Measurements from ENCODE around the gene ITGB3.

- TF ChIP-seq, protein P1, sequence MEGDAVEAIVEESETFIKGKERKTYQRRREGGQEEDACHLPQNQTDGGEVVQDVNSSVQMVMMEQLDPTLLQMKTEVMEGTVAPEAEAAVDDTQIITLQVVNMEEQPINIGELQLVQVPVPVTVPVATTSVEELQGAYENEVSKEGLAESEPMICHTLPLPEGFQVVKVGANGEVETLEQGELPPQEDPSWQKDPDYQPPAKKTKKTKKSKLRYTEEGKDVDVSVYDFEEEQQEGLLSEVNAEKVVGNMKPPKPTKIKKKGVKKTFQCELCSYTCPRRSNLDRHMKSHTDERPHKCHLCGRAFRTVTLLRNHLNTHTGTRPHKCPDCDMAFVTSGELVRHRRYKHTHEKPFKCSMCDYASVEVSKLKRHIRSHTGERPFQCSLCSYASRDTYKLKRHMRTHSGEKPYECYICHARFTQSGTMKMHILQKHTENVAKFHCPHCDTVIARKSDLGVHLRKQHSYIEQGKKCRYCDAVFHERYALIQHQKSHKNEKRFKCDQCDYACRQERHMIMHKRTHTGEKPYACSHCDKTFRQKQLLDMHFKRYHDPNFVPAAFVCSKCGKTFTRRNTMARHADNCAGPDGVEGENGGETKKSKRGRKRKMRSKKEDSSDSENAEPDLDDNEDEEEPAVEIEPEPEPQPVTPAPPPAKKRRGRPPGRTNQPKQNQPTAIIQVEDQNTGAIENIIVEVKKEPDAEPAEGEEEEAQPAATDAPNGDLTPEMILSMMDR (IDR thresholded peaks at IDR 0.05; ENCODE audit: insufficient read depth, low read length, poor library complexity, severe bottlenecking): no peak
- TF ChIP-seq EZH2phosphoT487 (conservative IDR thresholded peaks at IDR 0.05; ENCODE audit: low read length): no peak
Measured at GRCh38 chr17:47209499-47209898, 44.1 kb upstream of the ITGB3 start.

Measured in SU-DHL-6 (cell line).